Epithelial cell of esophagus (primary cell): ENCODE results near the gene KXD1.

Experiments used
- DNase-seq: peaks from one replicate; pipeline ENCODE4 v3.0.0; 2010; ENCODE audit warnings: low read depth
- H3K4me3 ChIP-seq: 2 replicates; pipeline ENCODE4 v1.5.1; 2011; ENCODE audit warnings: mild to moderate bottlenecking, low read length, control low read depth
- TF ChIP-seq, protein P1 (sequence below): IDR thresholded peaks from 2 replicates; pipeline ENCODE4 v1.5.1; 2011; ENCODE audit warnings: low read depth, mild to moderate bottlenecking, low read length, control low read depth, inconsistent platforms; ENCODE audit not compliant: insufficient read depth; ENCODE audit errors: missing control alignments

The KXD1 gene

DNA sequence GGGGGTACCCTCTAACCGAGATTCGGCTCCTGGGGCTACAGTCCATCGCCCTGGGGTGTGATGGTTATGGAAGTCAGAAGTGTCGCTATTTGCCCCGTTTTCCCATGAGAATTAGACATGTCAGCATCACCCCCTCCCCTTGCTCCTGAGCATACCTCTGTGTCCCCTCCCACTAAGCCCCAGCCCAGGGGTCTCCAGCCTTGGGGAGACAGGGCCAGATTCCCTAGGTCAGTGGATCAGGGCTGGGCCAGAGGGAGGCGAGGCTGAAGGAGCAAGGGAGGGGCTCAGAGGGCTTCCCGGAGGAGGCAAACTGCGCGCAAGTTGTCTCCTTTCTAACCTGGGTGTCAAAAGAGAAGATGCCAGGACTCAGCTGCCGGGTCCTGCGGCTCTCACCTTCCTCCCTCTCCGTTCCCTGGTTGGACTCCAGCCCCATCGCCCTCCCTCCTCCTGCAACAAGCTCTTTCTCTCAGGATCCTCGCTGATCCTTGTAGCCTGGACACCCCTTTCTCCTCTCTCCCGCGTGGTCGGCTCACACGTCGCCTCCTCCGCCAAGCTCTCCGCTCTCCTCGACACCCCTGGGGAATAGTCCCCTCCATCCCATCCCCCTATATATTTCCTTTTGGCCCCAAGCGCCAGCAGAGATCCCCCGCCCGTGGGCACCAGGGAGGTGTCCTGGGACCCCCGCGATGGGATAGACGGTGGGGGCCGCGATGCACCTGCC is 54.5 kb downstream of the KXD1 start:
- DNase-seq: no peak
- no peak overlapping the region for H3K4me3 ChIP-seq
- TF ChIP-seq, protein P1, sequence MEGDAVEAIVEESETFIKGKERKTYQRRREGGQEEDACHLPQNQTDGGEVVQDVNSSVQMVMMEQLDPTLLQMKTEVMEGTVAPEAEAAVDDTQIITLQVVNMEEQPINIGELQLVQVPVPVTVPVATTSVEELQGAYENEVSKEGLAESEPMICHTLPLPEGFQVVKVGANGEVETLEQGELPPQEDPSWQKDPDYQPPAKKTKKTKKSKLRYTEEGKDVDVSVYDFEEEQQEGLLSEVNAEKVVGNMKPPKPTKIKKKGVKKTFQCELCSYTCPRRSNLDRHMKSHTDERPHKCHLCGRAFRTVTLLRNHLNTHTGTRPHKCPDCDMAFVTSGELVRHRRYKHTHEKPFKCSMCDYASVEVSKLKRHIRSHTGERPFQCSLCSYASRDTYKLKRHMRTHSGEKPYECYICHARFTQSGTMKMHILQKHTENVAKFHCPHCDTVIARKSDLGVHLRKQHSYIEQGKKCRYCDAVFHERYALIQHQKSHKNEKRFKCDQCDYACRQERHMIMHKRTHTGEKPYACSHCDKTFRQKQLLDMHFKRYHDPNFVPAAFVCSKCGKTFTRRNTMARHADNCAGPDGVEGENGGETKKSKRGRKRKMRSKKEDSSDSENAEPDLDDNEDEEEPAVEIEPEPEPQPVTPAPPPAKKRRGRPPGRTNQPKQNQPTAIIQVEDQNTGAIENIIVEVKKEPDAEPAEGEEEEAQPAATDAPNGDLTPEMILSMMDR: no peak

DNA sequence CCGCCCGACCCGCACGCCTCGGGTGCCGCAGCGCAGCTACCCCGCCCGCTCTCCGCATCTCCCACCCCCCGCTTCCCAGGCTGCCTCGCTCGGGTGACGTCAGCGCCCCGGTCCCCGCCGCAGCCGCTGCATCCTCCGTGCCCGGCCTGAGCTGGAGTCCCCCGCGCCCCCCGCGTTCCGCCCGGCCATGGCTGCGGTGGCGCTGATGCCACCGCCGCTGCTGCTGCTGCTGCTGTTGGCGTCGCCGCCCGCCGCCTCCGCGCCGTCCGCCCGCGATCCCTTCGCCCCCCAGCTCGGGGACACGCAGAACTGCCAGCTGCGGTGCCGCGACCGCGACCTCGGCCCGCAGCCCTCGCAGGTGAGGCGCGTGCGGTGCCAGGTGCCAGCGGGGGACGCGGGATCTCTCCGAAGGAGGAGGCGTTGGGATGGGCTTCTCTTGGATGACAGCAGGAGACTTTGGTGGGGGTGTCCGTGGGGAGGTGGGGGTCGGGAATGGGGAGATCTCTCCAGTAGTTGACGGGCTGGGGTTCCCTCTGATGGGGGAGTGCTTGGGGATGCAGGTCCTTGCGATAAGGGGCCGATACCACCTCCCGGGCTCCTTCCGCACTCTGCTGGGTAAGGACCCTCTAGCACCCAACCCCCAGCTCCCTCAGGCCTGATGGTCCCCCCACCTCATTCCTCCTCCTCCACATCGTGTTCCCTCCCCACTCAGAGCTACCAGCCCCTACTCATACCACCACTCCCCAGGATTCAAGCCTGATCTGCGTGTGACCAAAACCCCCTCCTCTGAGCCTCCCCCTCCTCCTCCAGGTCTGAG is 55.3 kb downstream of the KXD1 start, which contains the start of gene TMEM59L:
Gene TMEM59L (plus strand): TSS at position 99 of the 817 bp plus-strand sequence. CDS start 89 bp downstream, at position 188.
- no peak for DNase-seq
- TF ChIP-seq, protein P1: no peak
- no peak within 1 kb of the TSS for H3K4me3 ChIP-seq

DNA sequence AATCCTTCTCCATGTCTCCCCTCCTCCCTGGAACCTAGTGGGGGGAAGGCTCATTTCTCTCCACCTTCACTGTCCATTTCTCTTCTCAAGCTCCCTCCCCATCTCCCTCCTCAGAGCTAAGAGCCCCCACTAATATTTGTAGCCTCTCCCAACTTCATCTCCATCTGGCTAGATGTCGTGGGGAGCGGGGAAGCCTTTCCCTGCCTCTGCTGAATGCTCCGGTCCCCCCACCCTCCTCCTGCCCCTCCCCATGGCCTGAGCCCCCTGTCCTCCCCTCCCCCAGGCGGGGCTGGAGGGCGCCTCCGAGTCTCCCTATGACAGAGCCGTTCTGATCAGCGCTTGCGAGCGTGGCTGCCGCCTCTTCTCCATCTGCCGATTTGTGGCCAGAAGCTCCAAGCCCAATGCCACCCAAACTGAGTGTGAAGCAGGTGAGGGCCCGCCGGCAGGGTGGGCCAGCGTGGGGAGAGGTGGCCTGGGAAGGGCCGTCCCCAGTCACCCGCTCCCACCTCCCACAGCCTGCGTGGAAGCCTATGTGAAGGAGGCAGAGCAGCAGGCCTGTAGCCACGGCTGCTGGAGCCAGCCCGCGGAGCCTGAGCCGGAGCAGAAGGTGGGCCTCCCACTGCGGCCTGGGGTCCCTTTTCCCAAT is 56.0 kb downstream of the KXD1 start:
- no peak for DNase-seq
- no peak overlapping the region for H3K4me3 ChIP-seq
- TF ChIP-seq, protein P1: no peak

DNA sequence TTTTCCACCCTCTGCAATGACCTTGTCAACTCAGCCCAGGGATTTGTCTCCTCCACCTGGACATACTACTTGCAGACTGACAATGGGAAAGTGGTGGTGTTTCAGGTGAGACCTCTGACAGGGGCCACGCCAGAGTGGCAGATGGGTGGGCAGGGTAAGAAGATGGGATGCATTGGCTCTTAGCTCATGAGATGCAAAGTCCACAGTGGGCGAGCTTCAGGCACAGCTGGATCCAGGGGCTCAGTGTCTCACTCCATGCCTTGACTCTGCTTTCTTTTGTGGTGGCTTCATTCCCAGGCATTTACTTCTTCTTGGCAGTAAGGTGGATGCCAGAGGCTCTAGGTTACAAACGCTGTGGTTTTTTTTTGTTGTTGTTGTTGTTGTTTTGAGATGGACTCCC is 58.4 kb downstream of the KXD1 start:
- TF ChIP-seq, protein P1: no peak
- no peak for DNase-seq

DNA sequence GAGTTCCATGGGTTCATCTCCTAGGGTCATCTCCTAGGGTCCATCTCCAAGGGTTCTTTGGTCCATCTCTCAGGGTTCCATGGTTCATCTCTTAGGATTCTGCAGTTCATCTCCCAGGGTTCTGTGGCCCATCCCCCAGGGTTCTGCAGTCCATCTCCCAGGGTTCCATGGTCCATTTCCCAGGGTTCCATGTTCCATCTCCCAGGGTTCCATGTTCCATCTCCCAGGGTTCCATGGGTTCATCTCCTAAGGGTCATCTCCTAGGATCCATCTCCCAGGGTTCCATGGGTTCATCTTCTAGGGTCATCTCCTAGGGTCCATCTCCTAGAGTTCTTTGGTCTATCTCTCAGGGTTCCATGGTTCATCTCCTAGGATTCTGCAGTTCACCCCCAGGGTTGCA is 59.9 kb downstream of the KXD1 start:
- TF ChIP-seq, protein P1: no peak
- no peak for DNase-seq
- H3K4me3 ChIP-seq: no peak overlapping the region

More for the DNA sequence above, 58.4 kb downstream of the KXD1 start:
- H3K4me3 ChIP-seq: no peak overlapping the region

DNA sequence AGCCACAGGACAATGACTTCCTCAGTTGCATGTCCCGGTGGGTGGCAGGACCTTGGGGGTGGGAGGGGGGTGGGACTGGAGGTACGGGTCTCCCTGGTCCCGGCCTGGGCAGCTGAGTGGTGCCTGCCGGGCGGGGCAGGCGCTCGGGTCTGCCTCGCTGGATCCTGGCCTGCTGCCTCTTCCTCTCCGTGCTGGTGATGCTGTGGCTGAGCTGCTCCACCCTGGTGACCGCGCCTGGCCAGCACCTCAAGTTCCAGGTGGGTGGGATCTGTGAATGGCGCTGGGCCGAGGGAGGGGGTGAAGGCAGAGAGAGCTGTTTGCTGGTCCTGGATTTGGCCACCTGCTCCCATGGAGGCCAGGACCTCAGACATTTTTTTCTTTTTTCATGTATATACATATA is 60.6 kb downstream of the KXD1 start:
- no peak for DNase-seq
- TF ChIP-seq, protein P1: no peak
- H3K4me3 ChIP-seq: no peak overlapping the region
